A549 treated with AZD2906 at 1 μM for 4 hours (cell line): ENCODE measurements around the gene CCL1. TPM values are rescaled to one million over a fixed set of nuclear protein-coding genes. Genes with fewer than 3 reads are reported as not detected.

ENCODE experiments used
- total RNA-seq: library from RNA; stranded (reverse); fragments of 200-300 nt; extraction: Qiagen RNA extraction; gene quantifications from 5 replicates; pipeline ENCODE4 v1.2.3, GENCODE V29; 2022

The CCL1 gene, protein sequence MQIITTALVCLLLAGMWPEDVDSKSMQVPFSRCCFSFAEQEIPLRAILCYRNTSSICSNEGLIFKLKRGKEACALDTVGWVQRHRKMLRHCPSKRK
- total RNA-seq, result not detected in 5 replicates

DNA sequence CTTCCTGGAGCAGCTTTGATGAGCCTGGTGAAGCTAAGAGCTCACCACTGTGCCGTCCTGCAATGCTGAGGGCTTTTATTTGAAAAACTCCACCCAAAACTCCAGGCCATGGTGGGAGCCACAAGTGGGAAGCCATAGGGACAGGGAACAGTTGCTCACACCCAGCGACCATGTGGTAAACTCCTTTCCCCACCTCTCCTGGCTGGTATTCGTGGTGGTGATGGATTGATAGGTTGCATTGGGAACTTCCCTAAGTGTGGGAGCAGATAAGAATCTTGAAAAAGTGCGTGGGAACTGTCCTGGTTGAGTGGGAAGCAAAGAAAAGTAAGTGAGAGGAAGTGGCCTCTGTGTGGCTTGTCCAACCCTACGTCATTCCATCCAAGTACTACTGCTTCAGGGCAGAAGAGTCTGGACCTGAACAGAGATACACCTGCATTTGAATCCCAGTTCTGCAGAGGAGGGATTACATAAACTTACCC lies at the start of gene CCL1:
CCL1 (minus strand) TSS at position 51 of the 479 bp plus-strand sequence. CDS start 72 bp downstream, outside the sequence.

DNA sequence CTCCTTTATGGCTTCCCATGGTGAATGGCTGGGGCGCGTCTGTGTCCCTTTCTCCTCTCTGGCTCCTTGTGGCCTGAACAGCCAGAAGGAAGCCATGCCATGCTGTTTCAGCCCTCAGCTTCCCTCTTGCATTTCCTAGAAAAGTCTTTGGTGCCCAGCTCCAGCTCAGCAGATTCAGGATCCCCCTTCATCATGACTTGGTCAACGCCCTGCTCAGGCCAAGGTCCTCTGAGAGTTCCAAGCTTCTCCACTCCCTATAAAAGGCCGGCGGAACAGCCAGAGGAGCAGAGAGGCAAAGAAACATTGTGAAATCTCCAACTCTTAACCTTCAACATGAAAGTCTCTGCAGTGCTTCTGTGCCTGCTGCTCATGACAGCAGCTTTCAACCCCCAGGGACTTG lies 6.8 kb downstream of the CCL1 start, which contains the start of gene CCL13:
CCL13 (plus strand) TSS at position 287 of the 400 bp plus-strand sequence; CDS start at position 334, 47 bp downstream.

DNA sequence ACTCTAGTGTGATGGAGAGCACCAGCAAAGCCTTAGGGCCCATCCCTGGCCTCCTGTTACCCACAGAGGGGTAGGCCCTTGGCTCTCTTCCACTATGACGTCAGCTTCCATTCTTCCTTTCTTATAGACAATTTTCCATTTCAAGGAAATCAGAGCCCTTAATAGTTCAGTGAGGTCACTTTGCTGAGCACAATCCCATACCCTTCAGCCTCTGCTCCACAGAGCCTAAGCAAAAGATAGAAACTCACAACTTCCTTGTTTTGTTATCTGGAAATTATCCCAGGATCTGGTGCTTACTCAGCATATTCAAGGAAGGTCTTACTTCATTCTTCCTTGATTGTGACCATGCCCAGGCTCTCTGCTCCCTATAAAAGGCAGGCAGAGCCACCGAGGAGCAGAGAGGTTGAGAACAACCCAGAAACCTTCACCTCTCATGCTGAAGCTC lies 44.0 kb downstream of the CCL1 start, which contains the start of gene CCL8:
CCL8 (plus strand) TSS at position 397 of the 445 bp plus-strand sequence. CDS start 67 bp downstream, outside the sequence.

Other genes with a start within 250 kb of the CCL1 start
- 5.7 to 7.7 TPM (median 5.8 TPM) in 5 replicates for gene CCL2, start 107.9 kb downstream of the CCL1 start, total RNA-seq
- 0.11 to 0.25 TPM (median 0.22 TPM) in 5 replicates for gene CCL7, start 93.0 kb downstream of the CCL1 start, total RNA-seq
- gene CCL11, start 77.5 kb downstream of the CCL1 start, total RNA-seq, result not detected in 5 replicates
- gene CCL8, start 43.8 kb downstream of the CCL1 start, total RNA-seq, result not detected in 5 replicates
- gene CCL13, start 6.8 kb downstream of the CCL1 start, total RNA-seq, result not detected in 5 replicates
- 0.03 TPM in 1 of 5 replicates, not detected in the others for gene TMEM132E, start 216.3 kb upstream of the CCL1 start, total RNA-seq